Endodermal cell (in vitro differentiated cells): ENCODE measurements around the gene ITGA11. TPM values are rescaled to one million over a fixed set of nuclear protein-coding genes. Genes with fewer than 3 reads are reported as not detected.

Experiments used
- DNase-seq: peaks from one replicate; pipeline ENCODE4 v3.0.0-alpha.2; 2017
- H3K27ac ChIP-seq: 2 replicates; pipeline ENCODE4 v1.5.1; 2013; ENCODE audit warnings: mild to moderate bottlenecking, low read depth, low read length, moderate library complexity
- H3K27me3 ChIP-seq: 2 replicates; pipeline ENCODE4 v1.6.1; 2013; ENCODE audit warnings: mild to moderate bottlenecking, low read length, moderate library complexity; ENCODE audit not compliant: insufficient read depth, control insufficient read depth, poor library complexity, severe bottlenecking
- H3K36me3 ChIP-seq: 2 replicates; pipeline ENCODE4 v1.7.0; 2013; ENCODE audit warnings: mild to moderate bottlenecking, low read length, moderate library complexity; ENCODE audit not compliant: control insufficient read depth, insufficient read depth
- H3K4me1 ChIP-seq: one replicate; pipeline ENCODE4 v1.7.0; 2013; ENCODE audit warnings: low read length; ENCODE audit not compliant: control insufficient read depth, insufficient read depth
- H3K4me3 ChIP-seq: 2 replicates; pipeline ENCODE4 v1.5.1; 2013; ENCODE audit warnings: mild to moderate bottlenecking, low read length, moderate library complexity
- H3K9ac ChIP-seq: 2 replicates; pipeline ENCODE4 v1.6.1; 2013; ENCODE audit warnings: mild to moderate bottlenecking, low read length, moderate library complexity; ENCODE audit not compliant: poor library complexity, severe bottlenecking; ENCODE audit errors: extremely low read depth
- H3K9me3 ChIP-seq: 2 replicates; pipeline ENCODE4 v1.6.1; 2013; ENCODE audit warnings: mild to moderate bottlenecking, low read length, moderate library complexity; ENCODE audit not compliant: control insufficient read depth
- H3K27ac Mint-ChIP-seq: 2 replicates; pipeline ENCODE4 v1.8.0; 2020; ENCODE audit warnings: mixed read lengths
- H3K27me3 Mint-ChIP-seq: 2 replicates; pipeline ENCODE4 v1.8.0; 2021; ENCODE audit warnings: mild to moderate bottlenecking, mixed read lengths; ENCODE audit not compliant: insufficient read depth
- H3K36me3 Mint-ChIP-seq: 2 replicates; pipeline ENCODE4 v1.8.0; 2020; ENCODE audit warnings: low read depth, mixed read lengths
- H3K4me1 Mint-ChIP-seq: 2 replicates; pipeline ENCODE4 v1.8.0; 2020; ENCODE audit warnings: mixed read lengths
- H3K4me3 Mint-ChIP-seq: 2 replicates; pipeline ENCODE4 v1.8.0; 2020; ENCODE audit warnings: mild to moderate bottlenecking, moderate library complexity, mixed read lengths
- H3K9me3 Mint-ChIP-seq: 2 replicates; pipeline ENCODE4 v1.8.0; 2020; ENCODE audit warnings: mild to moderate bottlenecking, mixed read lengths
- WGBS, 2 experiments: methylation state at CpG; one replicate each; pipeline versions ENCODE4 v1.1.5 to v1.1.7; 2013; ENCODE audit warnings: missing lambda C conversion rate in 2 of 2, mixed read lengths in 1 of 2; ENCODE audit not compliant: insufficient coverage in 1 of 2, insufficient read length in 1 of 2; 5-methylcytosine and 5-hydroxymethylcytosine counted together
- total RNA-seq, 2 donors: library from RNA; stranded (reverse); fragmentation: NEBNext Ultra II Directional in 1 of 2; extraction: Animal tissue kit (Norgen Biotek cat#: 25700) in 1 of 2; gene quantifications; 2 replicates in 1 of 2; 3 replicates in 1 of 2; pipeline ENCODE4 v1.2.1, GENCODE V29; 2021
- TF ChIP-seq, protein P1 (sequence below): fragments of 200-600 bp; sonication (generic); conservative IDR thresholded peaks from 2 replicates; pipeline ENCODE4 v1.5.0; 2021; ENCODE audit warnings: antibody characterized with exemption, mild to moderate bottlenecking

ITGA11 gene
- total RNA-seq, 2 donors from 2014 or later = 0.35 to 1.4 TPM

DNA sequence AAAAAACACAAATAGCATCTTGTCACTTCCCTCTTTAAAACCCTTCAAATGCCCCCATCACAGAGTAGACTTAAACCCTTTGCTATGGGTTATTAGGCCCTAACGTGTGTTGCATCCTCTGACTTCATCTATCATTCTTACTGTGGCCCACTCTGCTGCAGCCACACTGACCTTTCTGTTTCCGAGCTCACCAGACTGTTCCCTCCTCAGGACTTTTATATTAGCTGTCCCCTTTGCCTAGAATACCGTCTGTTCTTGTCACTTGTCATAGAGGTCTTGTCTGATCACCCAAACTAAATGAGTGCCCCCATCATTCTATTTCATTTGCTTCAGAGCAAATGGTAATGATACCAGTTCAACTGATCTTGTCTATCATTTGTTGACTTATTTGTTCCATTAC is 155.3 kb downstream of the ITGA11 start:
- Mint-ChIP-seq H3K27ac (peak overlapping the region; percentile 95), H3K4me3 (peak overlapping the region; percentile 96), H3K4me1 (peaks cover 49% of the 10 kb centered on the region), H3K27me3 (no peaks in the 10 kb centered on the region), H3K9me3 (no peaks in the 10 kb centered on the region), H3K36me3 (peaks cover 4% of the 10 kb centered on the region)
- H3K4me3 ChIP-seq = peak overlapping the region; percentile 98
- no peaks in the 10 kb centered on the region for H3K27me3 ChIP-seq
- H3K9me3 ChIP-seq = no peaks in the 10 kb centered on the region
- TF ChIP-seq, protein P1, sequence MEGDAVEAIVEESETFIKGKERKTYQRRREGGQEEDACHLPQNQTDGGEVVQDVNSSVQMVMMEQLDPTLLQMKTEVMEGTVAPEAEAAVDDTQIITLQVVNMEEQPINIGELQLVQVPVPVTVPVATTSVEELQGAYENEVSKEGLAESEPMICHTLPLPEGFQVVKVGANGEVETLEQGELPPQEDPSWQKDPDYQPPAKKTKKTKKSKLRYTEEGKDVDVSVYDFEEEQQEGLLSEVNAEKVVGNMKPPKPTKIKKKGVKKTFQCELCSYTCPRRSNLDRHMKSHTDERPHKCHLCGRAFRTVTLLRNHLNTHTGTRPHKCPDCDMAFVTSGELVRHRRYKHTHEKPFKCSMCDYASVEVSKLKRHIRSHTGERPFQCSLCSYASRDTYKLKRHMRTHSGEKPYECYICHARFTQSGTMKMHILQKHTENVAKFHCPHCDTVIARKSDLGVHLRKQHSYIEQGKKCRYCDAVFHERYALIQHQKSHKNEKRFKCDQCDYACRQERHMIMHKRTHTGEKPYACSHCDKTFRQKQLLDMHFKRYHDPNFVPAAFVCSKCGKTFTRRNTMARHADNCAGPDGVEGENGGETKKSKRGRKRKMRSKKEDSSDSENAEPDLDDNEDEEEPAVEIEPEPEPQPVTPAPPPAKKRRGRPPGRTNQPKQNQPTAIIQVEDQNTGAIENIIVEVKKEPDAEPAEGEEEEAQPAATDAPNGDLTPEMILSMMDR = no peak
- peak overlapping the region; percentile 94 for H3K27ac ChIP-seq
- peaks cover 6% of the 10 kb centered on the region for H3K36me3 ChIP-seq
- no peak for DNase-seq
- WGBS, 2 experiments = 79 to 83% methylated on average over 3 of the region's 3 CpGs
- no peaks in the 10 kb centered on the region for H3K4me1 ChIP-seq
- H3K9ac ChIP-seq = peak overlapping the region; percentile 77

DNA sequence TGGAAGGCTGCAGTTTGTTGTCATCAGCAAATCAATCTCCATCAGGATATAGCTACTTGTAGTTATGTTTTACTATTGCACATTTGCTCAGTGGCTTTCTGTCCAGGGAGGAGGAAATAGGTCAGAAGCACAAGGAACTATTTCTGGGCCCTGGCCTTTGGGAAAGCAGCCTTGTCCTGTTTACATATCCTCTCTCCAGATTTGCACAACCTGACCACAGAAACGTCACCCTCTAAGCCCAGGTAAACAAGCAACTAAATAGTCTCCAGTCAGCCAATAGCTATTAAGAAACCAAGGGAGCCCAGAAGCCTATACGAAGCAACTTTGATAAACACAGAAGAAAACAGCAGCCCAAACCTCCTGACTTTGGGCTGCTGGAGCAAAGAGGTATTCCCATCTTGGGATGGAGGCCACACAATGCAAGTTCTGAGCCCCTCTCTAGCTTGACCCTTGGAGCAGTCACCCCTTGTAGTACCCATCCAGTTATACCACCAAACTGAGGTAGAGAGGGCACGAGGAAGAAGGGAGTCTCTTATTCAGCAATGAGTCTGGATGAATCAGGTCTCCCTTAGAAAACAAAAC is 156.7 kb downstream of the ITGA11 start:
- Histone ChIP-seq H3K9ac (no peak overlapping the region), H3K4me1 (no peaks in the 10 kb centered on the region), H3K27me3 (no peaks in the 10 kb centered on the region), H3K4me3 (no peak overlapping the region), H3K27ac (no peak overlapping the region), H3K9me3 (no peaks in the 10 kb centered on the region), H3K36me3 (peaks cover 6% of the 10 kb centered on the region)
- no peak for DNase-seq
- Mint-ChIP-seq H3K4me3 (no peak overlapping the region), H3K27me3 (no peaks in the 10 kb centered on the region), H3K36me3 (peaks cover 2% of the 10 kb centered on the region), H3K9me3 (no peaks in the 10 kb centered on the region), H3K27ac (no peak overlapping the region), H3K4me1 (peaks cover 37% of the 10 kb centered on the region)
- WGBS, 2 experiments = 82 to 88% methylated on average over 1 to 3 of the region's 3 CpGs
- TF ChIP-seq, protein P1 = no peak

DNA sequence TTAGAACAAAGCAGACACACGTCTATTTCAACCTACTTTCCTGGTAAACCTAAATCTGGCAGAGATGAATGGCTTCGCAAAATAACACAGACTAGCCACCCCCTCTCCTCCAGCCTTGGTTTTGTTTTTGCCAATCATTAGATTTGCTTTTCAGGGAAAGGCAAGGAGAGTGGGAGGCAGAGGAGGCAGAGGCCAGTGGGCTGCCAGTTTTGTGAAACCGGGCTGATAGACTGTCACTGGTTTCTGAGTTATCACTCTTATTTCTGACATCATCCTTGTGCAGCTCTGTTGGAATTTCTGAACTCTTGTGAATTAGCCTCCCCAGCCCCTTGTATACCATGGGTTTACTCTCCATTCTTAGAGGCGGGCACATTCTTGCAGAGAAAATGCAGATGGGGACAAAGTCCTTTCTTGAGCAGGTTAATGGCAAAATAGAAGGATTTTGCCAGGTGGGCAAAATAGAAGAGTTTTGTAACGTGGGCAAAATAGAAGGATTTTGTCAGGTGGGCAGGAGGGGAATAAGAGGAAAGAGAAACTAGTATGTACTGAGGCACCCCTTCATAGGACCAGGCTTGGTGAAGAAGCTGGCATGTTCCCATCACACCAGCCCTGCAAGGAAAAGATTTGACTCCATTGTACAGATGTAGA is 157.6 kb downstream of the ITGA11 start:
- Mint-ChIP-seq H3K36me3 (no peaks in the 10 kb centered on the region), H3K4me3 (no peak overlapping the region), H3K4me1 (peaks cover 29% of the 10 kb centered on the region), H3K27ac (no peak overlapping the region), H3K9me3 (no peaks in the 10 kb centered on the region), H3K27me3 (no peaks in the 10 kb centered on the region)
- Histone ChIP-seq H3K4me1 (no peaks in the 10 kb centered on the region), H3K4me3 (no peak overlapping the region), H3K9ac (no peak overlapping the region), H3K9me3 (no peaks in the 10 kb centered on the region), H3K27me3 (no peaks in the 10 kb centered on the region), H3K27ac (no peak overlapping the region), H3K36me3 (no peaks in the 10 kb centered on the region)
- 75 to 78% methylated on average over 3 to 5 of the region's 5 CpGs for WGBS, 2 experiments
- TF ChIP-seq, protein P1 = no peak
- no peak for DNase-seq
